AG10803 (cell line): ENCODE measurements around the gene RAC3.
"Not testable (repeated sequence)": the region's sequence is repeated elsewhere in the genome, so short reads cannot be mapped to it uniquely, and the experiment has no call there.

Source experiments
- DNase-seq: peaks from one replicate; pipeline ENCODE4 v3.0.0; 2010; ENCODE audit warnings: low read depth
- H3K4me3 ChIP-seq: 2 replicates; pipeline ENCODE4 v1.5.1; 2011; ENCODE audit warnings: mild to moderate bottlenecking, low read length, control low read depth
- TF ChIP-seq, protein P1 (sequence below): conservative IDR thresholded peaks from 2 replicates; pipeline ENCODE4 v1.5.1; 2011; ENCODE audit warnings: mild to moderate bottlenecking, low read length, control low read depth, inconsistent platforms

Gene RAC3

GRCh38 chr17:82037889-82038195, 6.4 kb downstream of the RAC3 start:
- H3K4me3 ChIP-seq: peak overlapping the region; percentile 73
- DNase-seq: no peak
- TF ChIP-seq, protein P1, sequence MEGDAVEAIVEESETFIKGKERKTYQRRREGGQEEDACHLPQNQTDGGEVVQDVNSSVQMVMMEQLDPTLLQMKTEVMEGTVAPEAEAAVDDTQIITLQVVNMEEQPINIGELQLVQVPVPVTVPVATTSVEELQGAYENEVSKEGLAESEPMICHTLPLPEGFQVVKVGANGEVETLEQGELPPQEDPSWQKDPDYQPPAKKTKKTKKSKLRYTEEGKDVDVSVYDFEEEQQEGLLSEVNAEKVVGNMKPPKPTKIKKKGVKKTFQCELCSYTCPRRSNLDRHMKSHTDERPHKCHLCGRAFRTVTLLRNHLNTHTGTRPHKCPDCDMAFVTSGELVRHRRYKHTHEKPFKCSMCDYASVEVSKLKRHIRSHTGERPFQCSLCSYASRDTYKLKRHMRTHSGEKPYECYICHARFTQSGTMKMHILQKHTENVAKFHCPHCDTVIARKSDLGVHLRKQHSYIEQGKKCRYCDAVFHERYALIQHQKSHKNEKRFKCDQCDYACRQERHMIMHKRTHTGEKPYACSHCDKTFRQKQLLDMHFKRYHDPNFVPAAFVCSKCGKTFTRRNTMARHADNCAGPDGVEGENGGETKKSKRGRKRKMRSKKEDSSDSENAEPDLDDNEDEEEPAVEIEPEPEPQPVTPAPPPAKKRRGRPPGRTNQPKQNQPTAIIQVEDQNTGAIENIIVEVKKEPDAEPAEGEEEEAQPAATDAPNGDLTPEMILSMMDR: no peak

DNA sequence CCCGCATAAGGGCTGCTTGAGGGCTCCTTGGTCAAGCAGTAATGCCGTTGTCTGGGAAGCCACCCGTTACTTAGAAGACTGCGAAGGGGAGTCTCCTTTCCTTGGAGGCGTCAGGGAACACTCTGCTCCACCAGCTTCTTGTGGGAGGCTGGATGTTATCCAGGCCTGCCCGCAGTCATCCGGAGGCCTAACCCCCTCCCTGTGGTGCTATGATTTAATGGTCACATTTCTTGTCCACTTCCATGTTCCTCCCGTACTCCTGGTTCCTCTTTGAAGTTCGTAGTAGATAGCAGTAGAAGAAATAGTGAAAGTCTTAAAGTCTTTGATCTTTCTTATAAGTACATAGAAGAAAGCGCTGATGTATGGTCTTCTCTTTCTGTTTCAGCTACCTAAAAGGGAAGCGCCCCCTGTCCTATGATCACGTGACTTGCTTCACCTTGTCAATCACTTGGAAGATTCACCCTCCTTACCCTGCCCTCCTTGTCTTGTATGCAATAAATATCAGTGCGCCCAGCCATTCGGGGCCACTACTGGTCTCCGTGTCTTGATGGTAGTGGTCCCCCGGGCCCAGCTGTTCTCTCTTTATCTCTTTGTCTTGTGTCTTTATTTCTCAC, 7.4 kb downstream of the RAC3 start:
- H3K4me3 ChIP-seq, DNase-seq: not testable (repeated sequence)

- TF ChIP-seq, protein P1: no peak
- no peak for DNase-seq
These were observed 8.3 kb downstream of the RAC3 start for GRCh38 chr17:82039695-82040299.

DNA sequence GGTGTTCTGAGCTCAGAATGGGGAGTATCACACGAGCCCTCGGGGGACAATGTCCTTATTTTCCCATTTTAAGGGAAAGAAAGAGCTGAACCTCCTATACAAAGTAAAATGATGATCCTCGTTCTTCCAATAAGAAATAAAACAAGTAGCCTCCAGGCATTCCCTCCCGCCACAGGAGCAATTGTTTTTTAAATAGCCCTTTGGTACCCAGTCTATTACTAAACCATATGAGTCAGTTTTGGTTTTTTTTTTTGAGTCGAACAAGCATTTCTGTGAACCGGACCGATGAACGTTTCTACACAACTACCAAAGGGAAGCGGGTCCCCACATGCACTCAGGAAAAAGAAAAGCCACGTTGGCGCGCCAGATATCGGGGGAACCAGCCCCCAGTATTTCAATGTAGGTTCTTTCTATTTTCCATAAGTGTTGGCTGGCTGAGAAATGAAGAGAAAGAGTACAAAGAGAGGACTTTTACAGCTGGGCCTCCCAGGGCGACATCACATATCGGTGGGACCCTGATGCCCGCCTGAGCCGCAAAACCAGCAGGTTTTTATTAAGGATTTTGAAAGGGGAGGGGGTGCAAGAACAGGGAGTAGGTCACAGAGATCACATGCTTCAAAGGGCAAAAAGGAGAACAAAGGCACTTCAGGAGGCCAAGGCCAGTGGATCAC, 9.8 kb downstream of the RAC3 start:
- no peak overlapping the region for H3K4me3 ChIP-seq
- TF ChIP-seq, protein P1: no peak
- no peak for DNase-seq

More at GRCh38 chr17:82039695-82040299, 8.3 kb downstream of the RAC3 start:
- no peak overlapping the region for H3K4me3 ChIP-seq

GRCh38 chr17:82042649-82043048, 11.2 kb downstream of the RAC3 start:
- DNase-seq: no peak
- no peak overlapping the region for H3K4me3 ChIP-seq
- TF ChIP-seq, protein P1: no peak

DNA sequence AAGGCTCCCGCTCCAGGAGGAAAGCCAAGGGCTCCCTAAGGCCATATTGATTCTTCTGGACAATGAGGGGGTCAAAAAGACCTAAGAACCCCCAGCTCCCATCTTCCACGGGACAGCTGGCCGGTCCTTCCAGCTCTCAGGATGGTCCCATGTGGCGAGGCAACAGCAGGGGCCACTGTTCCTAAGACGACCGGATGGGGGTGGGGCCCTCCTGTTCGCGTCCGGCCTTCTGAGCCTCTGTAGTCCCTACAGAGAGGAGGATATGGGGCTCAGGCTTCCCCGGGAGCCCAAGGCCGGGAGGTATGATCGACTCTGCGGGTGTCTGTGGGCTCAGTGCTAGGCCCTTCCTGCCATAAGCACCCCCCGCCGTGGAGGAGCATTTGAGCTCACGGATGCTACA, 12.0 kb downstream of the RAC3 start:
- no peak for DNase-seq
- no peak overlapping the region for H3K4me3 ChIP-seq
- TF ChIP-seq, protein P1: no peak

GRCh38 chr17:82045936-82046484, 14.5 kb downstream of the RAC3 start:
- TF ChIP-seq, protein P1: no peak
- H3K4me3 ChIP-seq: no peak overlapping the region
- DNase-seq: no peak
